Activated T-helper 1 cell treated with Interleukin-2 at 50 U/mL for 16 hours (primary cell): Measurements from ENCODE around the gene GAS6.
"Not testable (repeated sequence)": the region's sequence is repeated elsewhere in the genome, so short reads cannot be mapped to it uniquely, and the experiment has no call there.

ENCODE experiments used
- DNase-seq: peaks from one replicate; pipeline ENCODE4 v3.0.0-alpha.2; 2020; ENCODE audit warnings: low read depth

The GAS6 gene

GRCh38 chr13:113863524-113864272, at the start of gene GAS6:
TSS of gene GAS6 (minus strand) at chr13:113864076. CDS start at chr13:113863920, 156 bp downstream.
- no peak for DNase-seq

- DNase-seq = not testable (repeated sequence)
Observed at GRCh38 chr13:113913408-113913807, 49.5 kb upstream of the GAS6 start.

- DNase-seq = no peak
Observed at GRCh38 chr13:113912596-113912995, 48.7 kb upstream of the GAS6 start.

- DNase-seq = no peak
Observed at GRCh38 chr13:113907635-113908617, 44.0 kb upstream of the GAS6 start.

- DNase-seq = no peak
Observed at GRCh38 chr13:113906571-113906970, 42.7 kb upstream of the GAS6 start.

GRCh38 chr13:113905942-113906341, 42.1 kb upstream of the GAS6 start:
- DNase-seq = no peak

GRCh38 chr13:113905018-113905417, 41.1 kb upstream of the GAS6 start:
- no peak for DNase-seq

- no peak for DNase-seq
Observed at GRCh38 chr13:113904411-113904810, 40.5 kb upstream of the GAS6 start.

- DNase-seq = no peak
Observed at GRCh38 chr13:113903912-113904311, 40.0 kb upstream of the GAS6 start.

GRCh38 chr13:113902986-113903775, 39.3 kb upstream of the GAS6 start:
- no peak for DNase-seq

- DNase-seq = no peak
Observed at GRCh38 chr13:113902481-113902880, 38.6 kb upstream of the GAS6 start.

- DNase-seq = no peak
Observed at GRCh38 chr13:113901642-113902041, 37.8 kb upstream of the GAS6 start.

- no peak for DNase-seq
Observed at GRCh38 chr13:113901231-113901630, 37.4 kb upstream of the GAS6 start.

- DNase-seq = no peak
Observed at GRCh38 chr13:113900646-113901045, 36.8 kb upstream of the GAS6 start.

- DNase-seq = no peak
Observed at GRCh38 chr13:113898391-113898790, 34.5 kb upstream of the GAS6 start.

- no peak for DNase-seq
Observed at GRCh38 chr13:113897966-113898365, 34.1 kb upstream of the GAS6 start.

- no peak for DNase-seq
Observed at GRCh38 chr13:113897161-113897560, 33.3 kb upstream of the GAS6 start.

GRCh38 chr13:113895436-113895835, 31.6 kb upstream of the GAS6 start:
- no peak for DNase-seq

- no peak for DNase-seq
Observed at GRCh38 chr13:113890774-113891480, 27.1 kb upstream of the GAS6 start.

- no peak for DNase-seq
Observed at GRCh38 chr13:113889467-113889866, 25.6 kb upstream of the GAS6 start.

- DNase-seq = no peak
Observed at GRCh38 chr13:113888701-113889330, 24.9 kb upstream of the GAS6 start.
